CD14-positive monocyte (primary cell): ENCODE data around the gene EPHA3. TPM values are rescaled to one million over a fixed set of nuclear protein-coding genes. Genes with fewer than 3 reads are reported as not detected.

ENCODE experiments used
- DNase-seq, 3 donors: peaks; one replicate each; pipeline ENCODE4 v3.0.0-alpha.2; 2011 to 2022
- H2AFZ ChIP-seq: 2 replicates; pipeline ENCODE4 v1.6.0; 2012; ENCODE audit warnings: mild to moderate bottlenecking, low read depth, low read length, inconsistent platforms; ENCODE audit not compliant: insufficient read depth, poor library complexity, severe bottlenecking
- H3K27ac ChIP-seq, 2 donors: 1 replicate in 1 of 2; 2 replicates in 1 of 2; pipeline ENCODE4 v1.5.1; 2012 to 2013; ENCODE audit warnings: low read length in 2 of 2, control low read depth in 1 of 2, inconsistent platforms in 1 of 2, low read depth in 1 of 2, mild to moderate bottlenecking in 1 of 2
- H3K27me3 ChIP-seq, 2 donors: one replicate each; pipeline versions ENCODE4 v1.6.0 to v1.6.1; 2011 to 2013; ENCODE audit warnings: low read length in 2 of 2; ENCODE audit not compliant: control insufficient read depth in 2 of 2, insufficient read depth in 2 of 2
- H3K36me3 ChIP-seq, 2 donors: replicated peaks in 1 of 2; 1 replicate in 1 of 2; 2 replicates in 1 of 2; pipeline versions ENCODE4 v1.5.1 to v1.6.1; 2012 to 2013; ENCODE audit warnings: low read length in 2 of 2, control low read depth in 1 of 2, inconsistent platforms in 1 of 2, mild to moderate bottlenecking in 1 of 2; ENCODE audit not compliant: insufficient read depth in 2 of 2, control insufficient read depth in 1 of 2
- H3K4me1 ChIP-seq, 2 donors: 1 replicate in 1 of 2; 2 replicates in 1 of 2; pipeline versions ENCODE4 v1.5.1 to v1.6.1; 2012 to 2013; ENCODE audit warnings: low read length in 2 of 2, control low read depth in 1 of 2, inconsistent platforms in 1 of 2, mild to moderate bottlenecking in 1 of 2, moderate library complexity in 1 of 2; ENCODE audit not compliant: insufficient read depth in 2 of 2, control insufficient read depth in 1 of 2
- H3K4me2 ChIP-seq: replicated peaks from 2 replicates; pipeline ENCODE3; 2012; ENCODE audit warnings: low read length, moderate library complexity, mild to moderate bottlenecking; ENCODE audit not compliant: poor library complexity, severe bottlenecking; ENCODE audit errors: extremely low read depth
- H3K4me3 ChIP-seq, 3 experiments: fragments of 200-600 bp in 1 of 3; sonication (generic) in 1 of 3; replicated peaks in 1 of 3; 1 replicate in 2 of 3; 2 replicates in 1 of 3; pipeline ENCODE4 v1.5.1; 2011 to 2013; ENCODE audit warnings: low read length in 3 of 3, mild to moderate bottlenecking in 3 of 3, control low read depth in 2 of 3, low read depth in 2 of 3, inconsistent platforms in 1 of 3, moderate library complexity in 1 of 3
- H3K79me2 ChIP-seq: 2 replicates; pipeline ENCODE4 v1.6.0; 2012; ENCODE audit warnings: mild to moderate bottlenecking, control low read depth, inconsistent platforms, low read length, moderate library complexity; ENCODE audit not compliant: insufficient read depth
- H3K9ac ChIP-seq: 2 replicates; pipeline ENCODE4 v1.6.0; 2017; ENCODE audit warnings: low read length, mild to moderate bottlenecking; ENCODE audit not compliant: insufficient read depth, poor library complexity, severe bottlenecking
- H3K9me3 ChIP-seq, 2 donors: replicated peaks in 1 of 2; 1 replicate in 1 of 2; 2 replicates in 1 of 2; pipeline versions ENCODE4 v1.5.1 to v1.6.1; 2012 to 2013; ENCODE audit warnings: low read length in 2 of 2, control low read depth in 1 of 2; ENCODE audit not compliant: control insufficient read depth in 1 of 2, insufficient read depth in 1 of 2
- H4K20me1 ChIP-seq: 2 replicates; pipeline ENCODE4 v1.6.0; 2012; ENCODE audit warnings: mild to moderate bottlenecking, low read length, control low read depth, moderate library complexity; ENCODE audit not compliant: insufficient read depth
- H3K27ac Mint-ChIP-seq, 7 donors: one replicate each; pipeline ENCODE4 v1.8.0; 2020; ENCODE audit warnings: mild to moderate bottlenecking in 7 of 7, mixed read lengths in 7 of 7, moderate library complexity in 6 of 7, inconsistent platforms in 2 of 7
- H3K27me3 Mint-ChIP-seq, 3 donors: one replicate each; pipeline ENCODE4 v1.8.0; 2021 to 2022; ENCODE audit warnings: low read depth in 3 of 3, mild to moderate bottlenecking in 3 of 3, mixed read lengths in 3 of 3, moderate library complexity in 3 of 3, inconsistent platforms in 1 of 3
- H3K36me3 Mint-ChIP-seq, 2 donors: one replicate each; pipeline ENCODE4 v1.8.0; 2020; ENCODE audit warnings: mixed read lengths in 2 of 2, inconsistent platforms in 1 of 2, mild to moderate bottlenecking in 1 of 2
- H3K4me1 Mint-ChIP-seq: one replicate; pipeline ENCODE4 v1.8.0; 2020; ENCODE audit warnings: mild to moderate bottlenecking, mixed read lengths
- H3K4me3 Mint-ChIP-seq, 2 donors: one replicate each; pipeline ENCODE4 v1.8.0; 2020; ENCODE audit warnings: mild to moderate bottlenecking in 2 of 2, mixed read lengths in 2 of 2, moderate library complexity in 1 of 2
- H3K9me3 Mint-ChIP-seq, 7 donors: one replicate each; pipeline ENCODE4 v1.8.0; 2020 to 2022; ENCODE audit warnings: mixed read lengths in 7 of 7, mild to moderate bottlenecking in 6 of 7, moderate library complexity in 6 of 7, inconsistent platforms in 2 of 7
- WGBS: methylation state at CpG from one replicate; pipeline ENCODE4 v1.1.5; 2013; ENCODE audit warnings: missing lambda C conversion rate; ENCODE audit not compliant: insufficient coverage; 5-methylcytosine and 5-hydroxymethylcytosine counted together
- intact Hi-C, 2 donors: fragments of 100-400 bp; cut with micrococcal nuclease; formaldehyde crosslinking; loops; one replicate each; pipeline versions ENCODE4 v1.15.0 to v1.15.1; 2023
- polyA plus RNA-seq, 3 donors: library from polyadenylated mRNA; depleted of rRNA in 1 of 3; unstranded in 2 of 3; stranded (reverse) in 1 of 3; fragments of 300-500 nt in 2 of 3; fragments of >200 nt in 1 of 3; fragmentation: Illumina TruSeq in 2 of 3; gene quantifications; 1 replicate in 2 of 3; 2 replicates in 1 of 3; pipeline ENCODE4 v1.2.3, GENCODE V29; 2012 to 2021
- TF ChIP-seq, protein P1 (sequence below): fragments of 200-600 bp; IDR thresholded peaks from one replicate; pipeline ENCODE4 v1.8.0; 2022; ENCODE audit warnings: antibody characterized with exemption, mild to moderate bottlenecking

EPHA3 gene
- polyA plus RNA-seq, 3 donors, result not detected

DNA sequence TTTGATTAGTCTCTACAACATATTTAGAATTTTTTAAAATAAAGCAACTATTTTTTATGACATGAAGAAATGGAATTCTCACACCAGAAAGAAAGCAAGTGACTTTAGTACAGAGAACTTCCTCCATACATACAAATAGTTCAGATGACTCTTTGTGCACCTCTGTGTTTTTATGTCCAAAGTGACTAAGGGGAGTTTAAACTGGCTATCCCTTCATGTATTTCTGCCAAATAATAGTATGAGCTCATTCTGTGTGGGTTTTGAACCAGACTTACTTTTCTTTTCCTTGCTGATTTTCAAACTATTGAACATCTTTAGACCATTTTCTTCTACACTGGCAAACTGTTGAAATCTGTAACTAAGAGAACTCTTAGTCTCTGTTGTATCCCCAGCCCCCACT, 196.3 kb downstream of the EPHA3 start:
- no peaks in the 10 kb centered on the region for H3K36me3 Mint-ChIP-seq
- intact Hi-C loops, result no loop called here

GRCh38 chr3:89306540-89306939, 199.1 kb downstream of the EPHA3 start:
- no CpG with 5 or more reads among the region's 2 CpGs for WGBS
- H3K9me3 ChIP-seq, result no peaks in the 10 kb centered on the region
- no peaks in the 10 kb centered on the region for H3K27me3 ChIP-seq
- no peaks in the 10 kb centered on the region for H3K36me3 ChIP-seq
- no peak overlapping the region for H3K27ac Mint-ChIP-seq
- DNase-seq, result no peak
- H3K79me2 ChIP-seq, result no peaks in the 10 kb centered on the region
- no peak overlapping the region for H3K4me2 ChIP-seq
- no peak overlapping the region for H3K9ac ChIP-seq
- H3K4me1 ChIP-seq, result no peaks in the 10 kb centered on the region
- no peaks in the 10 kb centered on the region for H3K9me3 Mint-ChIP-seq
- intact Hi-C loops, result no loop called here
- peaks cover 0 to 2% (median 0%) of the 10 kb centered on the region in 3 donors for H3K27me3 Mint-ChIP-seq
- no peak overlapping the region for H3K27ac ChIP-seq
- no peaks in the 10 kb centered on the region for H4K20me1 ChIP-seq
- H2AFZ ChIP-seq, result no peak overlapping the region
- no peaks in the 10 kb centered on the region for H3K36me3 Mint-ChIP-seq
- no peak overlapping the region for H3K4me3 Mint-ChIP-seq
- no peaks in the 10 kb centered on the region for H3K4me1 Mint-ChIP-seq
- H3K4me3 ChIP-seq, result no peak overlapping the region
- TF ChIP-seq, protein P1, sequence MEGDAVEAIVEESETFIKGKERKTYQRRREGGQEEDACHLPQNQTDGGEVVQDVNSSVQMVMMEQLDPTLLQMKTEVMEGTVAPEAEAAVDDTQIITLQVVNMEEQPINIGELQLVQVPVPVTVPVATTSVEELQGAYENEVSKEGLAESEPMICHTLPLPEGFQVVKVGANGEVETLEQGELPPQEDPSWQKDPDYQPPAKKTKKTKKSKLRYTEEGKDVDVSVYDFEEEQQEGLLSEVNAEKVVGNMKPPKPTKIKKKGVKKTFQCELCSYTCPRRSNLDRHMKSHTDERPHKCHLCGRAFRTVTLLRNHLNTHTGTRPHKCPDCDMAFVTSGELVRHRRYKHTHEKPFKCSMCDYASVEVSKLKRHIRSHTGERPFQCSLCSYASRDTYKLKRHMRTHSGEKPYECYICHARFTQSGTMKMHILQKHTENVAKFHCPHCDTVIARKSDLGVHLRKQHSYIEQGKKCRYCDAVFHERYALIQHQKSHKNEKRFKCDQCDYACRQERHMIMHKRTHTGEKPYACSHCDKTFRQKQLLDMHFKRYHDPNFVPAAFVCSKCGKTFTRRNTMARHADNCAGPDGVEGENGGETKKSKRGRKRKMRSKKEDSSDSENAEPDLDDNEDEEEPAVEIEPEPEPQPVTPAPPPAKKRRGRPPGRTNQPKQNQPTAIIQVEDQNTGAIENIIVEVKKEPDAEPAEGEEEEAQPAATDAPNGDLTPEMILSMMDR, result no peak

More for the DNA sequence above, 196.3 kb downstream of the EPHA3 start:
- TF ChIP-seq, protein P1, result no peak
- Histone ChIP-seq H3K27me3 (no peaks in the 10 kb centered on the region), H3K36me3 (no peaks in the 10 kb centered on the region), H3K4me3 (no peak overlapping the region), H3K4me2 (no peak overlapping the region), H3K79me2 (no peaks in the 10 kb centered on the region), H3K27ac (no peak overlapping the region), H3K4me1 (no peaks in the 10 kb centered on the region), H3K9ac (no peak overlapping the region), H2AFZ (no peak overlapping the region), H4K20me1 (no peaks in the 10 kb centered on the region), H3K9me3 (no peaks in the 10 kb centered on the region)
- Mint-ChIP-seq H3K27me3 (peaks cover 0 to 2% (median 0%) of the 10 kb centered on the region in 3 donors), H3K9me3 (no peaks in the 10 kb centered on the region), H3K4me1 (no peaks in the 10 kb centered on the region), H3K27ac (no peak overlapping the region), H3K4me3 (no peak overlapping the region)
- DNase-seq, result no peak
